NB4 (cell line): Measurements from ENCODE around the gene TREML1.

Experiments
- CTCF ChIP-seq: IDR thresholded peaks from one replicate; pipeline ENCODE4 v1.5.1; 2012; ENCODE audit warnings: low read depth, low read length
- MAX ChIP-seq: IDR thresholded peaks from 2 replicates; pipeline ENCODE4 v1.6.1; 2011; ENCODE audit warnings: low read depth, low read length
- POLR2A ChIP-seq: IDR thresholded peaks from 2 replicates; pipeline ENCODE4 v1.6.1; 2011; ENCODE audit warnings: mild to moderate bottlenecking; ENCODE audit not compliant: insufficient read length; ENCODE audit errors: extremely low read depth

GRCh38 chr6:41147917-41148316 lies 6.2 kb downstream of the TREML1 start:
- no peak for TF ChIP-seq CTCF
- TF ChIP-seq POLR2A = no peak
- TF ChIP-seq MAX = no peak
